ENCODE data around the gene DNAAF8.
A peak's percentile ranks its signal among the peaks of the same experiment; 100 is the strongest.

DNAAF8 gene

DNA sequence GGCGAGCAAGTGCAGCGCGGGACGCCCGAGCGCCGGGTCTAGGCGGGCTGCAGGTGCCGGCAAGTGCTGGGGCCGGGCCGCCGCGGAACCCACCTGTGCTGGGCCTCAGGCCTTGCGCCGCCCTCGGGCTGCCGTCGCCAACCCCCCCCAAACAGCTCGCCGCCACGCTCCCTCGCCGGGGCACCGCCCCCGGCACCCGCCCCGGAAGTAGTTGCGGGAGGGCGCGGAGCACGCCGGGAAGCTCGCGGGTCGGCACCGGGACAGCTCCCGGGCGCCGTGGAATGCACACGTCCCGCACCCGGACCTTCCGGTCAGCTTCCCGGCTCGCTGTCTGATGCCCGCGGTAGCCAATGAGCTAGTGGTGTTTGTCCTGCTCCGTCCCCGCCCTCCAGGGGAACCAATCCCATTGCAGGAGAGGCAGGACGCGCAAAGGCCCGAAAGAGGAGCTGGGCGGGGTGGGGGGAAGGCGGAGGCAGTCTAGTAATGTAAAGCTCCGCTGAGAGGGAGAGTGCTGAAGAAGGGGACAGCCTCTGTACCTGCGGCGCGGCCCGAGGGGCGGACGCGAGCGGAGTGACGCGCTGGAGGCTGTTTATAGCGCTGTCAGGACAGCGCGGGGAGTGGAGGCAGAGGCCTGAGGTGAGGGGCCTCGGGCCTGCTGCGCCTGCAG is at the start of gene DNAAF8, which contains the start of gene ANKS3:
TSS of gene DNAAF8 (plus strand) at position 475 of the 667 bp plus-strand sequence. CDS start 1,978 bp downstream, outside the sequence.
TSS of gene ANKS3 (minus strand) at position 209 of the 667 bp plus-strand sequence. CDS start 4,122 bp downstream, outside the sequence.
- peak; percentile 80 for DNase-seq

DNA sequence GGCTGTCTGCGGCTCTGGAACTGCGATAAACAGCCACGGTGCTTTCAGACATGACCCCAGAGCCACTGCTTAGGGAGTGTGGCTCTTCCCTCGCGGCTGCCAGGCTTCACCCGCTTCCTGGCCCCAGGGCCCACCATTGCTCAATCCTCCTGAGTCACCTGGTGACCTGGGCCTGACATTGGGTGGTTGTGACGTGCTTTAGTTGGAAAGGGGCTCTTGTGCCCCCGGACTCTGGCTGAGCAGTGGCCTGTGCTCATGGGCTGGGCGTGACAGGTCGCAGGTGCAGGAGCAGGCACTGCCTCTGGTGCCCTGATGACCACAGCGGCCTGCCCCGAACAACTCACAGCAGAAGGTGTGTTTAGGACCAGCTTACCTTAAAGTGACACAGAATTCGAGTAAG is 49.6 kb upstream of the DNAAF8 start:
- DNase-seq, result no peak

DNA sequence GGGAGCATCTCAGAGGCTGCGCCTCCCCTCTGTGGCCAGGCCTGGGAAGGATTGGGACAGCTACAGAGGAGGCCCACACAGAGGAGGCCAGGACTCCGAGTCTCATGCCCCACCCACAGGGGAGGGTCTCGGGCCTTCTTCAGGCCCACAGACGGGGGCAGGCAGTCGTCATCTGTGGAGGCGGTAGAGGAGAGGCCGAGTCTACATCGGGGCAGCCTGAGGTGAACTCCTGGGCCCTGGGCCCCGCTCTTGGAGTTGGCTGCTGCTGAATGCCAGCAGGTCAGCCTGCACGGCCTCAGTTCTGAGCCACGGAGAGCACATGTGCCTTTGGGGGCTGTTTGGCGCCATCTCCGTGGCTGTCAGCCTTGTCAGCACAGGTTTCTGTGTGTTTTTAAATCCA is 49.0 kb upstream of the DNAAF8 start:
- DNase-seq, result no peak

DNA sequence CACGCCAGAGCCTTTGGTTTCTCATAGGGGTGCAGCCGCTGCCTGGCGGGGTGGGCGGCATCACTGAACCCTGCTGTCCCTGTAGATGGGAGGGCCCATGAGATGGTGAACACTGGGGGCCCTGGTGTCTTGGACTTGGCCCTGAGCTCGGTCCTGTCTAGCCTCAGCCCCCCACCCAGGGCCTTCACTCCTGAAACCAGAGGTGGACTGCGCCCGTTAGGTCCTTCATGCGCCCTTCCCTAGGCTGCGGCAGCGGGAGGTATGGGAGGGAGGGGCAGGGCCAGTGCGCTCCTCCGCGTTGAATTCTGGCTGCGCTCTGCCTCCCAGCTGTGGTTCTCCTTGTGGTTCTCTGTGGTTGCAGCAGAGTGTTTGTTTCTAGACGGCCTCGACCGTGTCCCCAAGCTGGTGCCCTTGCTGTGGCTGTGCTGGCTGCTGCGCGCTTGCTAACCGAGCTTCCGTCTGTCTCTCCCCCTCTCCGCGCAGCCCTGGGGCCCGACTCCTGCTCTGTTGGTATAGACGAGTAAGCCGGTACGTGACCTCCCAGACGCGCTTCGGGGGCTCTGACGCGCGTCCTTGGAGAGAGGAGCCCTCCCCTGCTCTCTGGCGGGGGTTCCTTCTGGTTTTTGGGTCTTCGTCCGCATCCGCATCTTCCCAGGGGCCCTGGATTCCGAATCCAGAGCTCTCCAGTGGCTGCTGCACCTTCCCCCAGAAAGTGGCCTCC is 48.4 kb upstream of the DNAAF8 start:
- no peak for DNase-seq

DNA sequence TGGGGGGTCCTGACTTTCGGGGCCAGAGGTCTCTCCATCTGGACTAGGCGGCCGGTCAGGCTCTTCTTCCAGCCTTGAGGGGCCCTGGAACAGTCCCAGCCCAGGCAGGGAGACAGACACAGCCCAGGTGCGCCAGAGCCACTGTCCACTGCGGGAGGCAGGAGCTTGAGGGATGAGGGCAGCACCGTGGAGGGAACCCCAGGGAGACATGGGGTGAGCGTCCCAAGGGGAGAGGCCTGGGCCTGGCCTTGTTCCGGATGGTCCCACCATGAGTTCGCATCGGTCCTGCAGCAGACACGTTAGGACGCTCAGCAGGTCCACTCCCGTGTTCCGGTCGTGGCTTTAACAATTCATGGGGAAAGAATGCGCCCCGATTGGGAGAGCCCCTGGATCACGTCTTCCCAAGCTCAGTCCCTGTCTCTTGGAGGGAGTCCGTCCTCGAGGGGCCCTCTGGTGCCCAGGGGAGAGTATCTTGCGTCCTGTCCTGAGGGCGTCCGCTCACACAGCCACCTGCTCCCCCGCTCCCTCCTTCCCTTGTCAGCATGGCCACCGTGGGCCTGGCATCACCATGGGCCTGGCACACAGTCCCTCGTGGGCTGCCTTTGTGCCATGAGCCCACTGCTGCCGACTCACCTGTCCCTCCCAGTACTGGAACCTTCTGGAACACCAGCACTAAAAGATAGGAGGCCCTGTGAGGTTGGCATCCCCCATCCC is 47.7 kb upstream of the DNAAF8 start:
- DNase-seq, result no peak

DNA sequence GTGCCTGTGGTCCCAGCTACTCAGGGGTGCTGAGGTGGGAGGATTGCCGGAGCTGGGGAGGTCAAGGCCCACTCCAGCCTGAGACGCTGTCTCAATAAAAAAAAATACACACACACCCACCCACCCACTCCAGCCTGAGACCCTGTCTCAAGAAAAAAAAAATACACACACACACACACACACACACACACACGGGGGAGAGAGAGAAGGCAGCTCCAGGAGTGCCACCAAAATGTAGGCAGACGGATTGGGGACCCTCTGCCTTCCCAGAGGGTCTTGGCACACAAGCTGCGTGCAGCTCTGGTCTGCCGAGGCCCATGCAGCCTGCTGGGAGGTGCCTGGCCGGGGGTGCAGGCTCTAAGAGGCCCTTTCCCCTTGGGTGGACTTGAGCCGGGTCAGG is 46.9 kb upstream of the DNAAF8 start:
- no peak for DNase-seq

DNA sequence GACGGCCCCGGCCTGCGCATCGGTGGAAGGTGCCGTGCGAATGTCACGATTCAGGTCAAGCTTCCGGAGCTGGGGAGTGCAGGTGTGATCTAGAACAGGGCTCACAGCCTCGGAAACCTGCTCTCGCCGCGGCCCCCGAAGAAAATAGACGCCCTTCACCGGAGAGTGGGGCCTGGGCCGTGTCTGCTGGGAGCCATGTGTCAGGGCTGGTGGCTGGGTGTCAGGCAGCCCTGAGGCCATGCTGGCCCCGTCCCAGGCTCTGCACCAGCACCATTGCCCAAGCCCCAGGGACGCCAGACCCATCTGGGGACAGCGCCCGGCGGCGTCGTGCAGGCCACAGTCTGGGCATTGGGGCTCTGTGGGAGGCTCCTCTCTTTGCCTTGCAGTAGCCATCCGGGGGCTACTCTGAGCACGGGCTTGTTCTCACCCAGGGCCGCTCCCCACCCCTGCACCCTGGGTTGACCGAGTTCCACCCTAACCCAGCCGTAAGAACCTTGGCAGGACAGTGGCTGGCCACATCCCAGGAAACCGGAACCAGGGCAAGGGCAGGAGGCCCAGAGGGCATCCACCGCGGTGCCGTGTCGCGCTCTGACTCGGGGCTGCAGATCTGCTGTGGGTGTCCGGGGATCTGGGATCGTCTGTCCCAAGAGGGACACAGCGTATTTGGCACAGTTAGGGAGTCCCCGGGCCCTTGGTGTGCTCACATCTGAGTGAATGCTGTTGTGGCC is 46.2 kb upstream of the DNAAF8 start:
- DNase-seq, result no peak

DNA sequence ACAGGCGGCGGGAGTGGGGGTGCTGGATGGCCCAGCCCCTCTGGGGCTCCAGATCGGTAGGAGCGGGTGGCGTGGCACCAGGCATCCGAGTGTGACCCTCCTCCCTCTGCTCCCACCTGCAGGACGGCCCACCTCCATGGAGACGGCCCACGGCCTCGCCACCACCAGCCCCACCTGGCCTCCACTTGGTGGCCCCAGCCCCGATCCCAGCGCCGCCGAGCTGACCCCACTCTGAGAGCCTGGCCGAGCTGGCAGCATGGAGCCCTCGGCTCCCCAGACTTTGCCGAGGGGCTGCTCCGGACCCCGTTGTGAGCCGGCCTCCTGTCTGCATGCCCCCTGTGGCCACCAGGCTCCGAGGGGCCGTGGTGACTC is 45.7 kb upstream of the DNAAF8 start:
- DNase-seq, result no peak

DNA sequence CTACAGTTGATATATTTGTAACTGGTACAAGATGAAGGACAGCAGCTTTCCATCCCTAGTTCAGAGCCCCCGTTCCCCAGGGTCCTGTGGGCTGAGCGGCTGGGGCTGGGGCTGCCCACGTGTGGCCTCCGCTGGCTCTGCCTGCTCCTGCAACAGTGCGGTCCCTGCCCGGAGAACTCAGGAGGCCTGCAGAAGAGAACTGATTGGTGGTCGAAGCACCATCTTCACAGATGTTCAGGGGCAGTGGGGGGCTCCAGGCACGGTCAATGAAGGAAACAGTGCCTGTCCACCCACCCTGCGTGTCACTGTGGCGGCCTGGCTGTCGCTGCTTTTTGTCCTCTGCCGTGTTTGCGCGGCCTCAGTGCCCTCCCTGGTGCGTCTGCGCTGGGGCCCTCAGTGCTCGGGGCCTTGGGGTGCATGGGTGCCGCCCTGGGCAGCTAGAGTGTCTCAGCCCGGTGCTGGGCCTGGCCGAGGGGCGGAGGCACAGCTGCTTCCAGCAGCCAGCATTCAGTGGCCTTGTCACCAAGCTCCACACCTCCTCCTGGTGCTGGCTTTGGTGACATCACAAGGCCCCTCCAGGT is 45.2 kb upstream of the DNAAF8 start:
- DNase-seq, result no peak

DNA sequence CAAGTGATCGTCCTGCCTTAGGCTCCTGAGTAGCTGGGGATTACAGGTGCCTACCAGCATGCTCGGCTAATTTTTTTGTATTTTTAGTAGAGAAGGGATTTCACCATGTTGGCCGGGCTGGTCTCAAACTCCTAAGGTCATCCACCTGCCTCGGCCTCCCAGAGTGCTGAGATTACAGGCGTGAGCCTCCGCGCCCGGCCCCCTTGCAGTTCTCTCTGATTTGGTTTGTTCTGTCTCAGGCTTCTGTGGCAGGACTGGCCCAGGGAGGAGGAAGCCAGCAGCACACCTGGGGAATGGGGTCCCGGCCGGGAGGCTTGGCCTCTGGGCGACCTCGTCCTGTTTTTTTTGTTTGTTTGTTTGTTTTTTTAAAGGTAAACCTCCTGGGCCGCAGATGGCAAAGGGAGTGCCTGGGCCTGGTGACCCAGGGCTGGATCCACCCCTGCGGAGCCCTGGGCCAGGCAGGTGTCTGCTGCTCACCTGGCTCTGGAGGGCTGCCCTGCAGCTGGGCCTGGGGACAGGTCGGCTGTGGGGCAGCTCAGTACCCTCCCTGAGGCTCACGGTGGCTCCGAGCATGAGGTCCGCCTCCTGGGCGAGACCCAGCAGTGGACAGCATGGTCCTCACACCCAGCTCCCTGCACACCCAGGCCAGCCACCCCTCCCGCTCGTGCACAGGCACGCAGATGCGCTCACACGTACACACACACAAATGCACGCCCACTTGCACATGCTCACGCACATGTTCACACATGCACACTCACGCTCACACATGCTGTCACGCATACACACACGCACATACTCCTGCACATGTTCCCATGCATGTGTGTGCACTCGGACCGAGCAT is 44.3 kb upstream of the DNAAF8 start:
- no peak for DNase-seq

DNA sequence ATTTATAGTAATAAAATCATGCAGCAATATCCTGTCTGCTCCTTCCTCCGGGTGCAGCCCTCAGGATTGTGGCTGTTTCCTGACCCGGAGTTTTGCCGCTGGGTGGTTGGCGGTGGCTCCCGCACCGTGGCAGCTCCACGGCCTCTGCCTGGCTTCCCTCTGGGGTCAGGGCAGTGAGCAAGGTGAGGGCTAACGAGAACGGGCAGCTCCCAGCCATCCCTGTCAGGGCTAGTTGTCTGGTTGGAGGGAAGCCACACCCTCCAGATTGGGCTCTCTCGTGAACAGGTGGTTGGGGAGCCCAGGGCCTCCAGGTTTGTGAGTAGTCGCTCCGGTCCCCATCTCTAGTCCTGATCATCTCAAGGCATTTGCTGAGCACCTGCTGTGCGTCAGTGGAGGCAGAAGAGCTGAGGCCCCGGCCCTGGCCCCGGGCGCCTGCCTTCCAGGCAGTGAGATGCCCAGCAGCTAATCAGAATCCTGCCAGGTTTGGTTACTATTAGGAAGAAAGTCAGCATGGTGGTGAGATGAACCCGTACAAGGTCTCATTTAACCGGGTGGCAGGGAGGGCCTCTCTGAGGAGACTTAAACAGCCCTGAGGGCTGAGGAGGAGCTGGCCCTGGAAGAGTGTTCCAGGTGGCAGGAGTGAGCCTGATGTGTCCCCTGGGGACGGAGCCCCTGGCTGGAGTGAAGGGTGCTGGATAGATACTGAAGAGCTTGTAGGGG is 43.2 kb upstream of the DNAAF8 start:
- DNase-seq, result no peak

DNA sequence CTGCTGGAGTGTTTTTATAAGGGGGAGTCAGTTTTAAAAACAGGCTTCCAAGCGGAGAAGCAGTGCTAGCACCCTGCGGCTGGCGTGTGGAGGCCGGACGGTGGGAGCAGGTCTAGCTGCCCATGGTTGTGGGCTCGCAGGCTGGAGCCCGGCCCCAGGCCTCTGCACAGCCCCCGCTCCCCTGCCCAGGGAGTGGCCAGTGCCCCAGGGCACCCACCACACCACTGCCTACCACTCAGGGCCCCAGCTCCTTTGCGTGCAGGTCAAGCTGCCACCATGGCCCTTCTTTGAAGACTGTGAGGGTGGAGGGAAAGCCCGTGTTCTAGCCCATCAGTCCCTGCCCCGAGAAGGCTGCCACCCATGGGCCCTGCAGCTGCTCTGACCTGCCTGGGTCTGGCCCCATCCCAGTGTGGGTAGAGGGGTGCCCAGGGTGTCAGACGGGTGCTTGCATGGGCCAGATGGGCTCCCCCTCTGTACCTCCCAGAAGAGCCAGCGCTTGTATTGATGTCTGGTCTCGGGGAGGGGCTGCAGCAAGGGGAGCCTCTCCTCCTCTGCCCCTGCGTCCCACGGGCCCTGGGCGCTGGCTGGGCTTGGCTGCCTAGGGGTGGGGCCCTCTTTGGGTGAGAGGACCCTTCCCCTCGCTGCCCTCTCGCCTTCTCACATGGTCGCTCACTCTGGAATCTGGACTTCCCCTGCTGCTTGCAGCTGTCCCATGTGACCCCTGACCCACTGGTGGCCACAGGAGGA is 42.5 kb upstream of the DNAAF8 start:
- no peak for DNase-seq

DNA sequence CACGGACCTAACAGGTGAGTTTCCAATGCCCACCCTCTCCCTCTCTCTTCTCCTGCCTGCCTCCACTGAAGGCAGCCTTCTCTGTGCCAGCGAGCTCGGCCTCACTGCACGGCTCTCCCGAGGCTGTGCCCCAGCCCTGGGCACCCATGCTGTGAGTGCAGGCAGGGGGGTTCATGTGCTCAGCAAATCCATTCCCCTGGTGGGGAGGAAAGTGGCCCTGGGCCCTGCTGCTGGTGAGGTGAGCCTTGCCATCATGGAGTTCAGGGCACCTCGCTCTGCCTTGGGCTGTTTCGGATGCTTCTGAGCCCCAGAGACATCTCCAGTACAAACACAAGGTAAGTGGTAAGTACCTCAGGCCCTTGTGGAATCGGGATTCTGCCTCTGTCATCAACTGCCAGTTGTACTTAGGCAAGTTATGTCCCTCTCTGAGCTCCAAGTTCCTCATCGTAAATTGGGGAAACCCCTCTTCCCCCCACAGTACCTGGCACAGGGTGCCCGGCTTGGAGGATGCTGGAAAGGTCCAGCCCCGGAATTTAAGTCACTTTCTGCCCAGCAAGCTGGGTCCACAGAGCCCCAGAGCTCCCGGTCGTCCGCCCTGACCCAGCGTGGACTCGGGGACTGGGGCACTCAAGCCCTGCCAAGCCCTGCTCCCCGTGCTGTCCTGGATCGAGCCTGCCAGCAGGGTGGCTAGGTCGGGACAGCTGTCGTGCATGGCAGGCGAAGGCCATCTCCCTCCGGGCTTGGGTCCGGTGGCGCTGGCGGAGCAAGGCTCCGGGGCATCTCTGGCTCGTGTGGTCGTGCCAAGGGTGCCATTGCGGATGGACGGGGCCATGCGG is 41.7 kb upstream of the DNAAF8 start:
- no peak for DNase-seq

DNA sequence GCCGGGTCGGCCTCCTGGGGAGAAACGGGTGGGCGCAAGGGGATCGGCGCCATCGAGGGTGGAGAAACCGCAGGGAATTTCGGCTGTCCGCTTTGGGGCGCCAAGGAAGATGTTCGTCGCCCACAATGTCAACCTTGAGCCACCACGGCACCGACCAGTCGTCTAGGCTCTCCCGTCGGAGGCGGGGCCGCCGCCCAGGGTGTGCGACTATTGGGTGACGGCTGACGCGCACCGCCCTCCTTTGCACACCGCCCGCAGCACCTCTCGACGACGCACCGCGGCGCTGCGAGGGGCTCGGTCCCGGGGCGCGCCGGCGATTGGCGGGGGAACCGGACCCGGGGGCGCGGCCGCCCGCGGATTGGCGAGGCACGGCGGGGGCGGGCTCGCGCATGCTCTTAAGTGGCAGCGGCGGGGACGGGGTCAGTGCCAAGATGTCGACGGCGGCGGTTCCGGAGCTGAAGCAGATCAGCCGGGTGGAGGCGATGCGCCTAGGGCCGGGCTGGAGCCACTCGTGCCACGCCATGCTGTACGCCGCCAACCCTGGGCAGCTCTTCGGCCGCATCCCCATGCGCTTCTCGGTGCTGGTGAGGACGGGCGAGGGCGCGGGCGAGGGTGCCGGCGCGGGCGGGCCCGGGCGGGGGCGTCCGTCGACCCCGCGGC is 40.9 kb upstream of the DNAAF8 start, which contains the start of gene NUDT16L1:
TSS of gene NUDT16L1 (plus strand) at position 267 of the 660 bp plus-strand sequence. CDS start at position 432, 165 bp downstream.
- peak; percentile 96 for DNase-seq

DNA sequence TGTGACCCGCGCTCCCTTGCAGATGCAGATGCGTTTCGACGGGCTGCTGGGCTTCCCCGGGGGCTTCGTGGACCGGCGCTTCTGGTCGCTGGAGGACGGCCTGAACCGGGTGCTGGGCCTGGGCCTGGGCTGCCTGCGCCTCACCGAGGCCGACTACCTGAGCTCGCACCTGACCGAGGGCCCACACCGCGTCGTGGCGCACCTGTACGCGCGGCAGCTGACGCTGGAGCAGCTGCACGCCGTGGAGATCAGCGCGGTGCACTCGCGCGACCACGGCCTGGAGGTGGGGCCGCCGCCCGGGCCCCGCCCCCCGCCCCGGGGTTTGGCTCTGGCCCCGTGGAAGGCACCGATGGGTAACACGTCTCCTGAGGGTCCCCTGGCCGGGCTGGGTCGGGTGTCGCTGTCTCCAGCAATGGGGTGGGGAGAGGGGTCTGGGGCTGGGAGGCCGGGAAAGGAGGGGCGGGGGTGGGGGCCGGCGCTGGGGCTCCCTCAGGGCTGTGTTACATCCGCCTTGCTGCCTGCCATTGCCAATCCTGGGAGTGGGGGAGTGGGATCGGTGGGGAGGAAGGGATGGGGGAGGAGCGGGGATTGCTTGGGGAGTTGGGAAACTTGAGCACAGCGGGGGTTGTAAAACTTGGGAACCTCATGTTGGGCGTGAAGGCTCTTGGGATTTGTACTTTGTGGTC is 40.2 kb upstream of the DNAAF8 start:
- peak; percentile 53 for DNase-seq

DNA sequence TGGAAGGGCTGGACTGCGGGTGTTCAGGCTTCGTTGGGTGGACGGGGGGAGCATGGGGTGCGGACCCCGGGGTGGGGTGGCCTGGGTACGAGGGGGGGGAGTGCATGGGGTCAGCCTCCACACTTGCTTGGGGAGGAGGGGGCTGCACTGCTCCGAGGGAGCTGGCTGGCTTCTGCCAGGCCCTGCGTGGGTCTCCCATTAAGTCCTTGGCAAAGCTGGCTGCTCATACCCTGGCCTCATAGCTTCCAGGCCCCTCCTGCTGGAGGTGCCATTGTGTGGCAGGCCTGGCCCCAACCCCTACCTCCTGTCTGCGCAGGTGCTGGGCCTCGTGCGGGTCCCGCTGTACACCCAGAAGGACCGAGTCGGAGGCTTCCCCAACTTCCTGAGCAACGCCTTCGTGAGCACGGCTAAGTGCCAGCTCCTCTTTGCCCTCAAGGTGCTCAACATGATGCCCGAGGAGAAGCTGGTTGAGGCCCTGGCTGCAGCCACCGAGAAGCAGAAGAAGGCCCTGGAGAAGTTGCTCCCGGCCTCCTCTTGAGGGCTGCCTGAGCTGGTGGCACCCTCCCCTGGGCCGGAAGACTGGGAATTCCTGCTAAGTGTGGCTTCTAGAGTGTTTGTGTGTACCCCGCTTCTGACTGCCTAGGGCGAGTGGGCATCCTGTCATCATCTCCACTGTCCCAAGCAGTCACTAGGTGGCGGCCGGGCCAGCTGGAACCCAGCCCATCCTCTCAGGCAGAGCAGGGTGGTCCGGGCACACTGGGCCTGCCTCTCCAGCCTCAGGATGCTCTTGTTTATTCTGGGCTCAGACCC is 39.5 kb upstream of the DNAAF8 start:
- no peak for DNase-seq

Measured in CD4-positive, alpha-beta T cell treated with Interleukin-15 for 1 hour (primary cell).